ENCODE results near the gene NTNG2. TPM values are rescaled to one million over a fixed set of nuclear protein-coding genes. Genes with fewer than 3 reads are reported as not detected.

The NTNG2 gene
- total RNA-seq, 2 donors from 2014 or later, result 0.59 to 1.3 TPM

DNA sequence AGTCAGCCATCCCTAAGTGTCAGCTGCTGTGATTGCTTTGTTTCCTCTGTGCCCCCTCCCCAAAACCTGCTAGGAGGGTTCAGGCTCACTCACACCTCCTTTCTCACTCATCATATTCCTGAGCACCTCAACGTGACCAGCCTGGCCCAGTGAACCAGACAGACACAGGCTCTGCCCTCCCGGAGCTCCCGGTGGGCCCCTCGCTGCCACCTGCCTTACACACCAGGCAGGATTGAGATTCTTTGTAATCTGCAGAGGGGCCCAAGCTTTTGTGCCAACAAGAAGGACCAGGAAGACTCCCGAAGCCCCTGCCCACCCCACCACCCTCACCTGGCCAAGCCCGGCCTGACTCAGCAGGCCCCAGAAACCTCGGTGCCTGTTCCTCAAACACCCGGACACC, 87.8 kb downstream of the NTNG2 start:
- Histone ChIP-seq H3K36me3 (no peaks in the 10 kb centered on the region), H3K9me3 (no peaks in the 10 kb centered on the region), H3K27me3 (peaks cover 7% of the 10 kb centered on the region), H3K9ac (ENCODE audit: low read depth in 2 of 2, low read length in 2 of 2) (no peak overlapping the region), H3K27ac (no peak overlapping the region), H3K4me3 (no peak overlapping the region), H3K4me1 (no peaks in the 10 kb centered on the region)
- DNase-seq, result no peak
- TF ChIP-seq, protein P1, sequence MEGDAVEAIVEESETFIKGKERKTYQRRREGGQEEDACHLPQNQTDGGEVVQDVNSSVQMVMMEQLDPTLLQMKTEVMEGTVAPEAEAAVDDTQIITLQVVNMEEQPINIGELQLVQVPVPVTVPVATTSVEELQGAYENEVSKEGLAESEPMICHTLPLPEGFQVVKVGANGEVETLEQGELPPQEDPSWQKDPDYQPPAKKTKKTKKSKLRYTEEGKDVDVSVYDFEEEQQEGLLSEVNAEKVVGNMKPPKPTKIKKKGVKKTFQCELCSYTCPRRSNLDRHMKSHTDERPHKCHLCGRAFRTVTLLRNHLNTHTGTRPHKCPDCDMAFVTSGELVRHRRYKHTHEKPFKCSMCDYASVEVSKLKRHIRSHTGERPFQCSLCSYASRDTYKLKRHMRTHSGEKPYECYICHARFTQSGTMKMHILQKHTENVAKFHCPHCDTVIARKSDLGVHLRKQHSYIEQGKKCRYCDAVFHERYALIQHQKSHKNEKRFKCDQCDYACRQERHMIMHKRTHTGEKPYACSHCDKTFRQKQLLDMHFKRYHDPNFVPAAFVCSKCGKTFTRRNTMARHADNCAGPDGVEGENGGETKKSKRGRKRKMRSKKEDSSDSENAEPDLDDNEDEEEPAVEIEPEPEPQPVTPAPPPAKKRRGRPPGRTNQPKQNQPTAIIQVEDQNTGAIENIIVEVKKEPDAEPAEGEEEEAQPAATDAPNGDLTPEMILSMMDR (IDR thresholded peaks at IDR 0.05), result no peak
- intact Hi-C loops (cut with DNase I), result loop anchor here (5.0 kb wide), 1 partner anchor 487 kb away; no protein-coding TSS in a partner anchor

DNA sequence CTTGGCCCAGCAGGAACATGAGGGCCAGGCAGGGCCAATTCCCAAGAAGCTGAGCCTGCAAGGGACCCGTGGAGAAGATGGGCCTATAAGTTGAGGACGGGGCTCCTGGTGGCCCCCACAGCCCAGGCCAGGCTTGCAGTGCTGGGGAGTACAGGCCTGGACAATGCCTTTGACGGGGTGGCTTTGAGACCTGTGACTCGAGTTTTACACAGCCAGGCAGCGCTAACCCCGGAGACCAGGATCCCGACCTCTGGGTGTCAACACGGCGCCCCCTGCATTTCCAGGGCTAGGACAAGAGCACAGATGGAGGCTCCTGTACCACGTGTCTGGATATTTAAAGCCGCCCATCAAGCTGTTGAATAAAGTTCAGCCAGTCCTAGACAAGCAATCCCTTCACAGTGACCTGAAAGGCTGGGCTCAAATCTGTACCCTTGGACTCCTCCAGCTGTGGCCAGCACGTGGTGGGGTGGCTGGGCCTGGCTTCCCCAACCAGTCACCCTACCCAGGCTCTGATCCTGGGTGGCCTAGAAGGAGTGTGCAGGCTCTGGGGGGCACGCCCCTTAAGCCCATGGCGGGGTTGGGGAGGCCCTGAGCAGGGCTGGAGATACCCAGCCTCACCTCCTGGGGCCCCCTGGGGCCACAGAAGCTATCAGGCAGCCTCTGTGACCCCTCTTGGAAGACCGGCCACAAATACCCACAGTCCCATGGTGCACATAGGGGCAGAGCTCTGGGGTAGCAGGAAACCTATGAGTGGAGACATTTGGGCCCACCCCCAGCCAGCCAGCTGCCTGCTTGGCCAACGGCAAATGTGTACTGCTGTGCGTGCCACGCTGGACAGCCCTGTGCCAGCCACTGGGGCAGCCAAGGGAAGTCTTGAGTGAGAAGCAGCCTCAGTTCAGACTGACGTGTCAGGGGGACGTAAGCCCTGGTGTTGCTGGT, 88.7 kb downstream of the NTNG2 start:
- Histone ChIP-seq H3K27ac (no peak overlapping the region), H3K27me3 (peaks cover 6% of the 10 kb centered on the region), H3K4me3 (no peak overlapping the region), H3K9ac (ENCODE audit: low read depth in 2 of 2, low read length in 2 of 2) (no peak overlapping the region), H3K4me1 (no peaks in the 10 kb centered on the region), H3K9me3 (no peaks in the 10 kb centered on the region), H3K36me3 (no peaks in the 10 kb centered on the region)
- no peak for DNase-seq
- intact Hi-C loops (cut with DNase I), result loop anchor here (5.0 kb wide), 1 partner anchor 488 kb away; no protein-coding TSS in a partner anchor
- TF ChIP-seq, protein P1 (IDR thresholded peaks at IDR 0.05), result no peak

DNA sequence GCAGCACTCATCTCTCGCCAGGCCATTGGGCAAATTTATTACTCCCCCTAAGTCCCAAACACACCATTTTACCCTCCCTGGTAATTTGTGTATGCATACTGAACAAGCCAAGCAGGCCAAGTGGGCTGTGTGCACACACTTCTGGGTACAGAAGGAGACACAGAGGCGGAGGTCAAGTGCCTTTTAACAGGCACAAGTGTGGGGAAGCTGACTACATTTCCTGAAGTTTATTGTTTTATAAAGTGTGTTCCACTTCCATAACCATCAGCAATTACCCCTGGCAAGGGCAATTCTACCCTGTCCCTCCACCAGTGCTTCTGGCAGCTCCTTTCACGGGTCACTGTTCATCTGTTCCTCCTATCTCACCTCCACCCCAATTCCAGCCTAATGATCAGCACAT, 99.0 kb downstream of the NTNG2 start:
- peaks cover 9% of the 10 kb centered on the region for H3K36me3 ChIP-seq
- DNase-seq, result no peak
- no peak overlapping the region for H3K27ac ChIP-seq
- H3K9ac ChIP-seq (ENCODE audit: low read depth in 2 of 2, low read length in 2 of 2), result no peak overlapping the region
- H3K4me3 ChIP-seq, result no peak overlapping the region
- TF ChIP-seq, protein P1 (IDR thresholded peaks at IDR 0.05), result no peak
- no peaks in the 10 kb centered on the region for H3K9me3 ChIP-seq
- H3K27me3 ChIP-seq, result no peaks in the 10 kb centered on the region
- intact Hi-C loops (cut with DNase I), result no loop called here
- H3K4me1 ChIP-seq, result no peaks in the 10 kb centered on the region

DNA sequence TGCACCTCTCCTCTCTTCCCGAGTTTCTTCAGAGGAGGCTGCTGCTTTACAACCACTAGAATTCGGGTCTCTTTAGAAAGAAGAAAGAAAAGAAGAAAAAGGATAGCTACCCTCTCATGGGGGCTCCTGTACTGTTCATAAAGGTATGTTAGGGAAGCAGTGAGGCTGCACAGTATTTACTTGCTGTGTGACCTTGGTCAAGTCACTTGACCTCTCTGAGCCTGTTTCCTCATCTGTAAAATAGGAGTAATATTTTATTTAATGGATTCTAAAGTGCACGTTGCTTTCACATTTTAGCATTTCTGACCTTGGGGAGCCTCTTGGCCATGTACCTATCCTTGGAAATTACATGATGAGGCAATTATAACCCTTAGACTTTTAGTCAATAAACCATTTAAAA, 104.2 kb downstream of the NTNG2 start:
- intact Hi-C loops (cut with DNase I), result no loop called here
- Histone ChIP-seq H3K27ac (no peak overlapping the region), H3K27me3 (no peaks in the 10 kb centered on the region), H3K4me3 (no peak overlapping the region), H3K4me1 (no peaks in the 10 kb centered on the region), H3K9me3 (no peaks in the 10 kb centered on the region), H3K9ac (ENCODE audit: low read depth in 2 of 2, low read length in 2 of 2) (no peak overlapping the region), H3K36me3 (peaks cover 13% of the 10 kb centered on the region)
- DNase-seq, result no peak
- TF ChIP-seq, protein P1 (IDR thresholded peaks at IDR 0.05), result no peak

- no peaks in the 10 kb centered on the region for H3K27me3 ChIP-seq
- peaks cover 14% of the 10 kb centered on the region for H3K36me3 ChIP-seq
- DNase-seq, result no peak
- no peaks in the 10 kb centered on the region for H3K4me1 ChIP-seq
- no peak overlapping the region for H3K4me3 ChIP-seq
- TF ChIP-seq, protein P1 (IDR thresholded peaks at IDR 0.05), result no peak
- no peak overlapping the region for H3K9ac ChIP-seq (ENCODE audit: low read depth in 2 of 2, low read length in 2 of 2)
- no peaks in the 10 kb centered on the region for H3K9me3 ChIP-seq
- no peak overlapping the region for H3K27ac ChIP-seq
- intact Hi-C loops (cut with DNase I), result no loop called here
These were observed 105.8 kb downstream of the NTNG2 start for GRCh38 chr9:132267660-132268059.
